NOMO-1 treated with dmso at 0.1 percent for 144 hours (cell line): Measurements from ENCODE around the gene SPEG.

Experiments
- DNase-seq: peaks from one replicate; lab custom pipeline; 2025; ENCODE audit not compliant: unreplicated experiment; lab: John Stamatoyannopoulos, UW

The SPEG gene

DNA sequence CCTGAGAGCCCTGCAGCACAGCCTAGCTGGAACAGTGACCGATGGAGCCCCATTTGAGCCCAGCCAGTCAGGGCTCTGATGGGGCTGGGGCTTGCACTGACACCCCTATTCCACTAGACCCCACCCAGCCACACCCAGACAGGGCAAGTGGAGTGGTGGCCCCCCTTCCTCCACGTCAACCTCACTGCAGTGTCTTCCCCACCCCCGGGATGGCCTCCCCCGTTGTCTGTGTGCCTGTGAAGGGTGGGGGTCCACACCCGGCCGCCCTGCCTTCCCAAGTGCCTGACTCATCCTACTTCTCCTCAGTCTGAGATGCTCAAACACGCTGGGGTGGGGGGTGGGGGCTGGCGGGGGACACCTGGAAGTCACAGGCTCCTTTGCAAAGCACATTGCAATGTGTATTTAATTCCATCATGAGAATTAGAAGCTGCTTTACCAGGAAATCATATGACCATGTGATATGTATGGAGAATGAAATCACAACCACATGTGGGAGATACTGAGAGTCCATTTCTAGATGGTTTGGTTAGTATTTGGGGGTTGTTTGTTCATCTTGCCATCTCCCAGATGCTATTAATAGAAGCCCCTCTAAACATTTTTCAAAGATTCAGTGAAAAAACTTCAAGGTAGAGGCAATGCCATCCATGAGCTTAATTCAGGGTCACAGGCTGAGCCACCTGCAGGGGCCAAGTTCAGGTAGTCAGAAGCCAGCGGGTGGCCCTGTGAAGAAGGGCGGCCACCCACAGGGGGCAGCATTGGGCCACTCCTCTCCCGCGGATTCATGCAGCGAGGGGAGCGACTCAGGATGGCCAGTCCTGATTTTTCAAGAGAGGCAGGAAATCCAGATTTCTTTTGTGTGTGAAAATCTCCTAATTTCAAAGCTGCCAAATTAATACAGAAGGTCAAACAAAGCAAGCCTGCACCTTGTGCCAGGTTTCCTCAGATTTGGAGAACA lies 41.3 kb downstream of the SPEG start:
- DNase-seq: no peak

DNA sequence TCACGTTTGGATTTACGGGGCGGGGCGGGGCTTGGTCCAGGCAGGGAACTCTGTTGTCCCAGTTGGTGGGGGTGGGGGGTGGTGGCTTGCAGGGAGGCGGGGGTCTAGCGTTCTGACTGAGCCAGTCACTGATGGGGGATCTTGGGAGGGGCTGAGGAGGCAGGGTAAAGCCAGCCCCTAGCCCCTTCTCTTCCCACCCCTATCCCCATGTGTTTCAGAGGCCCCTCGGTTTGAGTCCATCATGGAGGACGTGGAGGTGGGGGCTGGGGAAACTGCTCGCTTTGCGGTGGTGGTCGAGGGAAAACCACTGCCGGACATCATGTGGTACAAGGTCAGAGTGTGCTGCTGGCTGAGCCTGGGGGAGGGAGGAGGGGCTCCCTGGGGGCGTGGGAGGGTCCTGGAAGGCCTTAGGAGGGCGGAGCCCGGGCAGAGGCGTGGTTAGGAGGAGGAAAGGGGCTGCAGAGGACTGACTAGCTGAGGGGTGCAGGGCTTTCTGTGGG lies 42.1 kb downstream of the SPEG start:
- DNase-seq: no peak

DNA sequence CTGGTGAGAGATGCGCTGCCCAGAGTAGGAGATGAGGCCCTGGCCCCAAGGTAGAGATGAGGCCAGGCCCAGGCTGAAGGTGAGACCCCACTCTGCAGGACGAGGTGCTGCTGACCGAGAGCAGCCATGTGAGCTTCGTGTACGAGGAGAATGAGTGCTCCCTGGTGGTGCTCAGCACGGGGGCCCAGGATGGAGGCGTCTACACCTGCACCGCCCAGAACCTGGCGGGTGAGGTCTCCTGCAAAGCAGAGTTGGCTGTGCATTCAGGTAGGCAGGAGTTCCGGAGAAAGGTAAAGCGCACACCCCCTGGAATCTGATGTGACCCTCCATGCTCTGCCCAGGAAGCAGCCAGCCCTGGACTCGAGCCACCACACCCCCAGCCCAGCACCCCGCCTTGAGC lies 42.5 kb downstream of the SPEG start:
- DNase-seq: no peak

DNA sequence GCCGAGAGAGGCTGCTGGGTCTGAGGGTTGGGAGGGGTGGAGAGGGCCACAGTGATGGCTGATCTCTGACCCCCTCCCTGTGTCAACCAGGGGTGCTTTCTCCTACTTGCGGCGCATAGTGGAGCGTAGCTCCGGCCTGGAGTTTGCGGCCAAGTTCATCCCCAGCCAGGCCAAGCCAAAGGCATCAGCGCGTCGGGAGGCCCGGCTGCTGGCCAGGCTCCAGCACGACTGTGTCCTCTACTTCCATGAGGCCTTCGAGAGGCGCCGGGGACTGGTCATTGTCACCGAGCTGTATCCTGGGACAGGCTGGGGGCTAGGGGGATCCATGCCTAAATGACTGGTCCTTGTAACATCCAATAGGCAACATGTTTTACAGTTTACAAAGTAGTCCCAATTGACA lies 43.2 kb downstream of the SPEG start:
- DNase-seq: no peak

DNA sequence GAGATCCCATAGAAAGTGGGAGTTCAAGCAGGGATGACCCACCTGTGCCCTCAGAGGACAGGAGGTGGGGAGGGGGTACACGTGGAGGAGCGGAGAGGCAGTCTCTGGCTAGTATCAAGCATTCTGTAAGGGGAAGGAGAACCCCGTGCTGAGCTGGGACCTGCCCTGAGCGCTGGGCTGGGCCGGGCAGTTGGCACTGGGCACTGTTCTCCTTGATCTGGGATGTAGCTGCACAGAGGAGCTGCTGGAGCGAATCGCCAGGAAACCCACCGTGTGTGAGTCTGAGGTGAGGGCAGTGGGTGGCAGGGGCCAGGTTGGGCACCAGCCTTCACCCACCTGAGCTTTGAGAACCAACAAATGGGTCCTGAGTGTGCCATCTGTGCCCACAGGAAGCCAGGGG lies 44.3 kb downstream of the SPEG start:
- no peak for DNase-seq

DNA sequence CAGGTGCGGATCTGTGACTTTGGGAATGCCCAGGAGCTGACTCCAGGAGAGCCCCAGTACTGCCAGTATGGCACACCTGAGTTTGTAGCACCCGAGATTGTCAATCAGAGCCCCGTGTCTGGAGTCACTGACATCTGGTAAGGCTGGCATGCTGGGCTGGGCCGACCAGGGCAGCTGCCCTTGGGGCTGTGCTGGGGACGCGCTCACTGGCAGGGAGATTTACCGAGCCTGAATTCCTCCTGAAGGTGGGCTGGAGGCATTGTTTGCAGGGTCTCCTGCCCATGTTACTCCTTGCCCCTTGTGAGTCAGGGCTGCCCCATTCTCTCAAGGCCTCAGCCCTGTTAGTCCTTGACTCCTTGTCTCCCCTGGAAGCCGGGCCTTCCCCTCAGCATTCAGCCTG lies 45.4 kb downstream of the SPEG start:
- no peak for DNase-seq

DNA sequence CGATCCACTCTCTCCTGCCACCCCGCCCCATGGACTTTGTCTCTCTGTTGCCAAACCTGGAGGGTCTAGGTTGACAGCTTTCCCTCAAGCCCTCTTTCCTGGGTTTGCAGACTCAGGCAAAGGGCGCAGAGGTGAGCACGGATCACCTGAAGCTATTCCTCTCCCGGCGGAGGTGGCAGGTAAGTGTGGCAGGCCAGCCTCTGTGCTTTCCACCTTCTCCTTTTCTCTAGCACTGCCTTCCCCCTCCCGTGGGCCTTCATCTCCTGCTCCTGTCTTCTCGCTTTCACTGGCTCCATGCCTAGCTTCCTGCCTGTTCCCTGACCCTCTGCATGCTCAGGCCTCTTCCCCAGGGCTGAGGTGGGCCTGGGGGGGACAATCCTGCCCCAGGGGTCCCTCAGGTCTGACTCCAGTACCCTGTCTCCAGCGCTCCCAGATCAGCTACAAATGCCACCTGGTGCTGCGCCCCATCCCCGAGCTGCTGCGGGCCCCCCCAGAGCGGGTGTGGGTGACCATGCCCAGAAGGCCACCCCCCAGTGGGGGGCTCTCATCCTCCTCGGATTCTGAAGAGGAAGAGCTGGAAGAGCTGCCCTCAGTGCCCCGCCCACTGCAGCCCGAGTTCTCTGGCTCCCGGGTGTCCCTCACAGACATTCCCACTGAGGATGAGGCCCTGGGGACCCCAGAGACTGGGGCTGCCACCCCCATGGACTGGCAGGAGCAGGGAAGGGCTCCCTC lies 48.2 kb downstream of the SPEG start:
- DNase-seq: no peak

DNA sequence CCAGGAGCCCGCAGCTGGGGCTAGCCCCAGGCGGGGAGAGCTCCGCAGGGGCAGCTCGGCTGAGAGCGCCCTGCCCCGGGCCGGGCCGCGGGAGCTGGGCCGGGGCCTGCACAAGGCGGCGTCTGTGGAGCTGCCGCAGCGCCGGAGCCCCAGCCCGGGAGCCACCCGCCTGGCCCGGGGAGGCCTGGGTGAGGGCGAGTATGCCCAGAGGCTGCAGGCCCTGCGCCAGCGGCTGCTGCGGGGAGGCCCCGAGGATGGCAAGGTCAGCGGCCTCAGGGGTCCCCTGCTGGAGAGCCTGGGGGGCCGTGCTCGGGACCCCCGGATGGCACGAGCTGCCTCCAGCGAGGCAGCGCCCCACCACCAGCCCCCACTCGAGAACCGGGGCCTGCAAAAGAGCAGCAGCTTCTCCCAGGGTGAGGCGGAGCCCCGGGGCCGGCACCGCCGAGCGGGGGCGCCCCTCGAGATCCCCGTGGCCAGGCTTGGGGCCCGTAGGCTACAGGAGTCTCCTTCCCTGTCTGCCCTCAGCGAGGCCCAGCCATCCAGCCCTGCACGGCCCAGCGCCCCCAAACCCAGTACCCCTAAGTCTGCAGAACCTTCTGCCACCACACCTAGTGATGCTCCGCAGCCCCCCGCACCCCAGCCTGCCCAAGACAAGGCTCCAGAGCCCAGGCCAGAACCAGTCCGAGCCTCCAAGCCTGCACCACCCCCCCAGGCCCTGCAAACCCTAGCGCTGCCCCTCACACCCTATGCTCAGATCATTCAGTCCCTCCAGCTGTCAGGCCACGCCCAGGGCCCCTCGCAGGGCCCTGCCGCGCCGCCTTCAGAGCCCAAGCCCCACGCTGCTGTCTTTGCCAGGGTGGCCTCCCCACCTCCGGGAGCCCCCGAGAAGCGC lies 49.1 kb downstream of the SPEG start:
- DNase-seq: no peak

DNA sequence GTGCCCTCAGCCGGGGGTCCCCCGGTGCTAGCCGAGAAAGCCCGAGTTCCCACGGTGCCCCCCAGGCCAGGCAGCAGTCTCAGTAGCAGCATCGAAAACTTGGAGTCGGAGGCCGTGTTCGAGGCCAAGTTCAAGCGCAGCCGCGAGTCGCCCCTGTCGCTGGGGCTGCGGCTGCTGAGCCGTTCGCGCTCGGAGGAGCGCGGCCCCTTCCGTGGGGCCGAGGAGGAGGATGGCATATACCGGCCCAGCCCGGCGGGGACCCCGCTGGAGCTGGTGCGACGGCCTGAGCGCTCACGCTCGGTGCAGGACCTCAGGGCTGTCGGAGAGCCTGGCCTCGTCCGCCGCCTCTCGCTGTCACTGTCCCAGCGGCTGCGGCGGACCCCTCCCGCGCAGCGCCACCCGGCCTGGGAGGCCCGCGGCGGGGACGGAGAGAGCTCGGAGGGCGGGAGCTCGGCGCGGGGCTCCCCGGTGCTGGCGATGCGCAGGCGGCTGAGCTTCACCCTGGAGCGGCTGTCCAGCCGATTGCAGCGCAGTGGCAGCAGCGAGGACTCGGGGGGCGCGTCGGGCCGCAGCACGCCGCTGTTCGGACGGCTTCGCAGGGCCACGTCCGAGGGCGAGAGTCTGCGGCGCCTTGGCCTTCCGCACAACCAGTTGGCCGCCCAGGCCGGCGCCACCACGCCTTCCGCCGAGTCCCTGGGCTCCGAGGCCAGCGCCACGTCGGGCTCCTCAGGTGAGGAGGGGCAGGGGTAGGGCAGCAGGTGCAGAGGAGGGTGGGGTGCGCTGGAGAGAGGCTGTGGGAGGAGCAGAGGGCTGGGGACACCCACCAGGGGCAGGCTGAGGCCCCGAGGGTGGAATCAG lies 49.9 kb downstream of the SPEG start:
- DNase-seq: no peak

DNA sequence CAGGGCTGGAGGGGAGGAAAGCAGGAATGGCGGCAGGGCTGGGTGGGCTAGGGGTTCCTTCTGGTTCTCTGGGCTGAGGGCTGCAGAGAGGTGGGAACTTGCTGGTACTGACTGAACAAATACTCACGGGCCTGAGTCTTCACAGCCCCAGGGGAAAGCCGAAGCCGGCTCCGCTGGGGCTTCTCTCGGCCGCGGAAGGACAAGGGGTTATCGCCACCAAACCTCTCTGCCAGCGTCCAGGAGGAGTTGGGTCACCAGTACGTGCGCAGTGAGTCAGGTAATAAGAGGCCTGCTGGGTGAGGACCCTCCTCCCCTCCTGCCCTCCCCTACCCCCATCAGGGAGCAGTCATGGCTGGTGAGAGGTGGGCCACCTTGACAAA lies 50.5 kb downstream of the SPEG start:
- no peak for DNase-seq

DNA sequence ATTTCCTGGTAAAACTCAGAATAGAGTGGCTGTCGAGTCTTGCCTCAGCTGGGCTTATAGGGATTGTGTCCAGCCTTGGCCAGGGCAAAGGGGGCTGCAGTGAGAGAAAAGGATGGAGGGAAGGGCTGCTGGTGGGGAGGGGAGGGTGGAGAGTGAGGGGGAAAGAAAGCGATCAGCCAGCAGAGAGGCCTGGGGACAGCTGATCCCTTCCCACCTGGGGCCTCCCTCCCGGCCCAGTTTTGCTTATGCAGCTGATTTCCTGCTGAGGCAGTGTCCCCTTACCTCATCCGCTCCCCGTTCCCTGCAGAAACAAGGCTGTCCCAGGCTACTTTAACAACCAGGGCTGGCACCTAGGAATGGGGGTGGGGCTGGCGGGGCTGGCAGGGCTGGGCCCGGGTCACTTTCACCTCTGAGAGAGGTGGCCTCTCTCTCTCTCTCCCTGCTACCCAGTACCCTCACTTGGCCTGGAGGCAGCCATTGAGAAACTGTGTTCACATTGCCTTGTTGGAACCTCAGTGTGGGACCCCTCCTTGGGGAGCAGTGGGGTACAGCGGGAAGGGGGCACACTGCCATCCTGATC lies 51.8 kb downstream of the SPEG start:
- no peak for DNase-seq

DNA sequence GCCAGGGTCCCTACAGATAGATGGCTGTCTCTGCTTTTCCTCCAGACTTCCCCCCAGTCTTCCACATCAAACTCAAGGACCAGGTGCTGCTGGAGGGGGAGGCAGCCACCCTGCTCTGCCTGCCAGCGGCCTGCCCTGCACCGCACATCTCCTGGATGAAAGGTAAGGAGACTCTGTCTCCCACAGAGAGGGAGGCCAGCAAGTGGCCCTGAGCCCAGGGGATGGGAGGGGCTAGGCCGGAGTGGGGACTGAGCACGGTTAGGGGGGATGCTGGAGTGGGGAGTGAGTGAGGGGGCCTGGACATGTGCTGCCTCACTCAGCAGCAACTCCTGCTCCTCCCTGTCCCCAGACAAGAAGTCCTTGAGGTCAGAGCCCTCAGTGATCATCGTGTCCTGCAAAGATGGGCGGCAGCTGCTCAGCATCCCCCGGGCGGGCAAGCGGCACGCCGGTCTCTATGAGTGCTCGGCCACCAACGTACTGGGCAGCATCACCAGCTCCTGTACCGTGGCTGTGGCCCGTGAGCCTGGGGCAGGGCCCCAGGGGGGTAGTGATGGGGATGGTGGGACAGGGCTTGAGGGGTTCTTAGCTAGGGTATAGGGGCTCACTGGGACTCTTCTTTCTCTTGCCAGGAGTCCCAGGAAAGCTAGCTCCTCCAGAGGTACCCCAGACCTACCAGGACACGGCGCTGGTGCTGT lies 53.7 kb downstream of the SPEG start:
- no peak for DNase-seq

DNA sequence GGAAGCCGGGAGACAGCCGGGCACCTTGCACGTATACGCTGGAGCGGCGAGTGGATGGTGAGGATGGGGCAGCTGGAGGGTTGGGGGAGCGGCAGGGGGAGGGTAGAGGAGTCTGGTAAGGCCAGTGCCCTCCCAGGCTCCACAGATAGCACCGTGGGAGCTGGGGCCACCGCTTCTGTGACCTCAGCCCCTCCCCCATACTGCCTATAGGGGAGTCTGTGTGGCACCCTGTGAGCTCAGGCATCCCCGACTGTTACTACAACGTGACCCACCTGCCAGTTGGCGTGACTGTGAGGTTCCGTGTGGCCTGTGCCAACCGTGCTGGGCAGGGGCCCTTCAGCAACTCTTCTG lies 54.2 kb downstream of the SPEG start:
- no peak for DNase-seq

DNA sequence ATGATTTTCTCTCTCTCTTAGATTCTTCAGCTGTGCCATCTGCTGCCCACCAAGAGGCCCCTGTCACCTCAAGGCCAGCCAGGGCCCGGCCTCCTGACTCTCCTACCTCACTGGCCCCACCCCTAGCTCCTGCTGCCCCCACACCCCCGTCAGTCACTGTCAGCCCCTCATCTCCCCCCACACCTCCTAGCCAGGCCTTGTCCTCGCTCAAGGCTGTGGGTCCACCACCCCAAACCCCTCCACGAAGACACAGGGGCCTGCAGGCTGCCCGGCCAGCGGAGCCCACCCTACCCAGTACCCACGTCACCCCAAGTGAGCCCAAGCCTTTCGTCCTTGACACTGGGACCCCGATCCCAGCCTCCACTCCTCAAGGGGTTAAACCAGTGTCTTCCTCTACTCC lies 54.7 kb downstream of the SPEG start:
- DNase-seq: no peak

DNA sequence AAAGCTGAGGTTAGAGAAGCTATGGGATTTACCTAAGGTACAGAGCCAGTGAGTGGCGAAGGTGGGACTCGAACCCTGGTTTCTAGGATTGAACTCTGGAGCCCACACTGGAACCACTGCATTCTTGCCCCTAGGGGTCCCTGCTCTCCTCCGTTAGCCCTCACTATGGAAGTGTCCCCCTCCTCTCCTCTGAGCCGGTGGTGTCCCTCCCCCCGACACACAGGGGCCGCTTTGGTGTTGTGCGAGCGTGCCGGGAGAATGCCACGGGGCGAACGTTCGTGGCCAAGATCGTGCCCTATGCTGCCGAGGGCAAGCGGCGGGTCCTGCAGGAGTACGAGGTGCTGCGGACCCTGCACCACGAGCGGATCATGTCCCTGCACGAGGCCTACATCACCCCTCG lies 55.5 kb downstream of the SPEG start:
- DNase-seq: no peak

DNA sequence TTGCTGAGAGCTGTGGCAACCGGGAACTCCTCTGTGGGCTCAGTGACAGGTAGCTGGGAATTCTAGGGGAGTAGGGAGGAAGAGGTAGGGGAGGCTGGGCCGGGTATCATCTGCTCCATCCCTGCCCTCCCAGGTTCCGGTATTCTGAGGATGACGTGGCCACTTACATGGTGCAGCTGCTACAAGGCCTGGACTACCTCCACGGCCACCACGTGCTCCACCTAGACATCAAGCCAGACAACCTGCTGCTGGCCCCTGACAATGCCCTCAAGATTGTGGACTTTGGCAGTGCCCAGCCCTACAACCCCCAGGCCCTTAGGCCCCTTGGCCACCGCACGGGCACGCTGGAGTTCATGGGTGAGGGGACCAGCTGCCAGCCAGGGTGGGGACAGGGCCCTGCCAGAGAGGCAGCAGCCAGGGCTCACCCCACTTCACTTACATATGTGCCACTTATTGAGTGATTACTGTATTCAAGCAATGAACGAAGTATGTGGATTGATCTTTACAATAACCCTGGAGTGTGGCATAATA lies 56.0 kb downstream of the SPEG start:
- DNase-seq: no peak

DNA sequence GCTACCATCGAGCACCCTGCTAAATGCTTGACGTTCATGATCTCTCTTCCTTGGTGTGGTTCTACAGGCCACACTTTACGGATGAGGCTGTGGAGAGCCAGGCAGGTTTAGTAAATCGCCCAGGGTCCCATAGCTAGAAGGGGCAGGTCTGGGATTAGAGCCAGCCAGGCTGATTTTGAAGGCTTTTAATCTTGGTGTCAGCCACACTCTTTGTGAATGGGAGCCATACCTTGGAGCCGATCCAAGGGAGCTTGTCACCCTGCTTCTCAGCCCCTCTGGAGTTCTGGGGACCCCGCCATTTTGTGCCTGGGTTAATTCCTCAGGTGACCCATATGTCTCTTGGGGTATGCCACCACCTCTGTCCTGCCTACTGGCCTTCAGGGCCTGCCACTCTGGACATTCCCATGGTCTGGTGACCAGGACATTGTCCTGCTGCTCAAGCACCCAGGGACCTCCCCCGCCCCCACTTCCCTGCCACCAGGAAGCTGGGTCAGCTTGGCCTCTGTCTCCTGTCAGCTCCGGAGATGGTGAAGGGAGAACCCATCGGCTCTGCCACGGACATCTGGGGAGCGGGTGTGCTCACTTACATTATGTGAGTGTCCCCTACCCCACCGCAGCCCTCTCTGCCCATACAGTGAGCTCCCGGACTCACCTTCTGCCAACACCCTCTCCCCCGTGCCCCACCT lies 56.8 kb downstream of the SPEG start:
- no peak for DNase-seq

DNA sequence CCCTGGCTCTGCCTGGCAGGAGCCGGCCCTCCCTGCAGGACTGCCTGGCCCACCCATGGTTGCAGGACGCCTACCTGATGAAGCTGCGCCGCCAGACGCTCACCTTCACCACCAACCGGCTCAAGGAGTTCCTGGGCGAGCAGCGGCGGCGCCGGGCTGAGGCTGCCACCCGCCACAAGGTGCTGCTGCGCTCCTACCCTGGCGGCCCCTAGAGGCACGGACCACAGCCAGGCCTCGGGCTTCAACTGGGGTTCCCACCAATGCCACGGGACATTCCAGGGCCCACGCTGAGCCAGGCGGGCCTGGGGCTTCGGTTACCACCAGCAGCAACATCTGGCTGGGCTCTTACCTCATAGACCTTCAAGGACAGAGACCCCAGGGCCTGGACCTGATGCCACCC lies 57.9 kb downstream of the SPEG start:
- DNase-seq: no peak

DNA sequence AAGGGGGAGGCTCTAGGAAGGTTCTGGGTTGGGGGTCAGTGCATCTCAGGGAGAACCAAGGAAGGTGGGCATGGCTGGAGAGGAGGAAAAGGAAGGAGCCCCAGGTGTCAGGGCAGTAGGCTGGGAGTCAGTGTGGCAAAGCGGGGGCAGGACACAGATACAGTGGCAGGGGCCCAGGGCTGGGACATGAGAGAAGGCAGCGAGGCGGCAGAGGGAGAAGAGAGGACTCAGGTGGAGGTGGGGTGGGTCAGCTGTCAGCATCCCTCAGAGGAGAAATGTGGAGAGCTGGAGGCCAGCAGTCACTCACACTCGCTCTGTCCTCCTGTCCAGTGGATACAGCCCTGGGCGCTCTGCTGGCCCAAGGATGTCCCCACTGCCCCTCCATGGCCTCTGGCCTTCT lies 58.4 kb downstream of the SPEG start:
- no peak for DNase-seq
